ENCODE measurements around the gene TPT1. TPM values are rescaled to one million over a fixed set of nuclear protein-coding genes. Genes with fewer than 3 reads are reported as not detected.
A peak's percentile ranks its signal among the peaks of the same experiment; 100 is the strongest.

Gene TPT1
- total RNA-seq, 1 donor from 2014 or later: 1,641 TPM

DNA sequence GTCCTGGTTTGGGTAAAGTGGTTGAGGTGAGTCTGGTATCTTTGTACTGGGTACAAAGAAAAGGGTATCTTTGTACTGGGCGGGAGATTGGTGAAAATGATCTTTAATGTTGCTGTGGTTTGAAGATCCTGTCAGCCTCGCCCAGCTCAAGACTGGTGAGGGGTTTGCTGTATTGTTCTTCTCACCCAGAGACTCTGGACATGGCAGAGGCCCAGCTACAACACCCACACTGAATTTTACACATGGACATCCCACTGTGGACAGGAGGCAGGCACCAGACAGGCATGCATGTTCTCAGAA lies 42.8 kb downstream of the TPT1 start:
- no peak for DNase-seq (ENCODE audit: low read depth)
- TF ChIP-seq, protein P1, sequence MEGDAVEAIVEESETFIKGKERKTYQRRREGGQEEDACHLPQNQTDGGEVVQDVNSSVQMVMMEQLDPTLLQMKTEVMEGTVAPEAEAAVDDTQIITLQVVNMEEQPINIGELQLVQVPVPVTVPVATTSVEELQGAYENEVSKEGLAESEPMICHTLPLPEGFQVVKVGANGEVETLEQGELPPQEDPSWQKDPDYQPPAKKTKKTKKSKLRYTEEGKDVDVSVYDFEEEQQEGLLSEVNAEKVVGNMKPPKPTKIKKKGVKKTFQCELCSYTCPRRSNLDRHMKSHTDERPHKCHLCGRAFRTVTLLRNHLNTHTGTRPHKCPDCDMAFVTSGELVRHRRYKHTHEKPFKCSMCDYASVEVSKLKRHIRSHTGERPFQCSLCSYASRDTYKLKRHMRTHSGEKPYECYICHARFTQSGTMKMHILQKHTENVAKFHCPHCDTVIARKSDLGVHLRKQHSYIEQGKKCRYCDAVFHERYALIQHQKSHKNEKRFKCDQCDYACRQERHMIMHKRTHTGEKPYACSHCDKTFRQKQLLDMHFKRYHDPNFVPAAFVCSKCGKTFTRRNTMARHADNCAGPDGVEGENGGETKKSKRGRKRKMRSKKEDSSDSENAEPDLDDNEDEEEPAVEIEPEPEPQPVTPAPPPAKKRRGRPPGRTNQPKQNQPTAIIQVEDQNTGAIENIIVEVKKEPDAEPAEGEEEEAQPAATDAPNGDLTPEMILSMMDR (conservative IDR thresholded peaks at IDR 0.05; ENCODE audit: low read depth, low read length): no peak
- no peak overlapping the region for H3K4me3 ChIP-seq (ENCODE audit: low read depth, low read length)

DNA sequence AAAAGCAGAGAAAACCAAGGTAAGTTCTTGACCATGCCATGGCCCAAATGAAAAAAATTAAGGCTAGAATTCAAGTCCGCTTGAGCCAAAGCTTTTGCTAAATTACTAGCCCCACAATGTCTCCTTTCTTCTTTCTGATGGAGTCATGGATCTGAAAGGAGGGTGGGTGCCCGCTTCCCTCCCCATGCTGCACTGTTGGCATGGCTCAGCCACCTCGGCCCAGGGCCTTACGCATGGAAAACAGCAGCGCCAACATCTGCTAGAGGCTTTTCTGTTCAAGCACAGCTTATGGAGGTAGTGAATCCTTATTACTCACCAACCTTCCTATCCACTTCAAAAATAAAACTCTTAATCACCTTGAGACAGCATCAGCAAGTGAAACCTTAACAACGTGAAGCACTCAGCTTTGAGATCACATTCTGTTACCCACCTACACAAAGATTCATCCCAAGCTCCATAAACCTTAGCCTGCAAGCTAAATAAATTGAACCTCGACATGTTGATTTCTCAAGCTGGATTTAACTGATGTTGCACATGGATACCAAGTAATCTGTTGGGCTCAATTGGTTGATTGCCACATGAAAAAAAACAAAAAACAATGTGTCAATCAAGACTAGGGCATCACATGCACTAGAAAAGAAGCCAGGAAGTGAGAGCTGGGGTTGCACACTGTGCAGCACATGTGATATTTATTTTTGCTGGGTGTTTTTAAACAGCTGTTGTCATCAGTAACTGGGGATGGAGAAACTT lies 43.4 kb downstream of the TPT1 start:
- DNase-seq (ENCODE audit: low read depth): no peak
- no peak overlapping the region for H3K4me3 ChIP-seq (ENCODE audit: low read depth, low read length)
- TF ChIP-seq, protein P1 (conservative IDR thresholded peaks at IDR 0.05; ENCODE audit: low read depth, low read length): no peak

DNA sequence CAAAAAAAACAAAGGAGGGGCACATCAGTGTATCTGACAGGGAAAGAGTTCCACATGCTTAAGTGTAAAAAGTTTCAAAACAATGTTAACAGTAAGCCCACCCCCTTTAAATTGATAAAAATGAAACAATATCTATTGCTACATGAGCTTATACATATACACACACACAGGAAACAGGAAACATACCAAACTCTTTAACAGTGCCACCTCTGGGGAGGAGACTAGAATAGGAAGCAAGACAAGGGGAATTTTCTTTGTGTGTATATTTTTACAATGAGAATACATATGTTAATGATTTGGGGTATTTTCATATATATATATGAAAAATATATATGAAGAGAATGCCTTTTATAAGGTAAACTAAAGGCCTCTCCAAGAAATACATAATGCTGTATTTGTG lies 44.7 kb downstream of the TPT1 start:
- no peak overlapping the region for H3K4me3 ChIP-seq (ENCODE audit: low read depth, low read length)
- TF ChIP-seq, protein P1 (conservative IDR thresholded peaks at IDR 0.05; ENCODE audit: low read depth, low read length): no peak
- DNase-seq (ENCODE audit: low read depth): no peak

DNA sequence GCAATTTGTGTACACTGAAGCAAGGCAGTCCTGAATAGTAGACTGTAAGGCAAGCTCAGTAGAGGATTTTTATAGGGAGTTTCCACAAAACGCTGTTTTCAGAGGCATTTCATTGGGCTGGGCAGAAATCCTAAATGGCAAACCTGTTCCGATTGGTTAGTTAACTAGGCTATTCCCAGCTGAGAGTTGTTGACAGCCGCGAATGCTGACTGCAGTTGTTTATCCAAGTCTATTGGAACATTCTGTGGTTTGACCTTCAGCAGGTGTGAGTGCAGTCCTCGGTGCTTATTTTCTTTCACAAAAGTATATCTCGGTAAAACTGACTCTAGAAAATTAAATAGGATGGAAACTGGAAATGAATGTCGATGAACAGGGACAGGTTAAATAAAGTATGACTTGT lies 45.4 kb downstream of the TPT1 start:
- no peak overlapping the region for H3K4me3 ChIP-seq (ENCODE audit: low read depth, low read length)
- peak; percentile 86 for DNase-seq (ENCODE audit: low read depth)
- TF ChIP-seq, protein P1 (conservative IDR thresholded peaks at IDR 0.05; ENCODE audit: low read depth, low read length): no peak

DNA sequence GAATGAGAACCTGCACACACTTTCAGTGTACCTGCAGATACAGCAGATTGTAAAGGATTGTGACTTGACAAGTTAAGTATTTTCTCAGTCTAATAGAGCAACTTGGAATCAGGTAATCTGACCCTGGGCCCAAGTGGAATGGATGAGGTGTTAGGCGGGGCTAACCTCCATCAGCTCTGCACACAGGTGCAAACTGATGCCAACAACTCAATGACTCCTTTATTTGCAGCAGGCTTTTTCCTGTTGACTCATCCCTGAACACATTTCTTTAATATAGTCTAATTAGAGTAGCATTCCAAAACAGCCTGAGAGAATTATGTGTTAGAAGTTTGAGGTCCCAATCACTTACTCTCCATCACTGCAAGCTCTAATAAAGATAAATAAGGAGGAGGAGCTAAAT lies 48.8 kb downstream of the TPT1 start:
- TF ChIP-seq, protein P1 (conservative IDR thresholded peaks at IDR 0.05; ENCODE audit: low read depth, low read length): no peak
- no peak for DNase-seq (ENCODE audit: low read depth)
- no peak overlapping the region for H3K4me3 ChIP-seq (ENCODE audit: low read depth, low read length)

DNA sequence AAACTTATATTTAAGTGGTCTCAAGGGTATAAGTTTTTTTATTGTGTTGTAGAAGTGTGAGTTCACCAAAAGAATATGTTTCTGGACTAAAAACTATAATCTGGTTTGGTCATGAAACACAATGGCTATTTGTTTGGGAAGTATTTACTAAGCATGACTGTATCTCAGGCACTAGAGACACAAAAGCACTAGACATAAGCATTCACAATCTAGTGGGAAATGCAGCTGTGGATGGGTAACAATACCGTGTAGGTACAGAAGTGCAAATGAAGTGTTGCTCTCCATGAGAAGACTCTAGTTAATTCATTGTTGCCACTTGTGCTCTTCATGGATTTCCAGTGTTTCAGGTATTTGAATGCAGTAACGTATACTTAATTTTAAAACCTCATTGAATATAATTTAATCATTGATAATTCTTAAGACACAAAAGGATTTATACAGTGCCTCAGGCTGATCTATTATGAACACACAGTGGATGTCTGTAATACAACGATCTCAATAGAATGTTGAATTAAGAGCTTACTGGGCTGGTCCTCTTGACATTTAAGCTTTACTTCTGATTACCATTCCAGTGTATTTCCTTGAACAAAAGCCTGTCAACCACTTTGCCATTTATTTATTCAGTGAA lies 50.9 kb downstream of the TPT1 start:
- TF ChIP-seq, protein P1 (conservative IDR thresholded peaks at IDR 0.05; ENCODE audit: low read depth, low read length): no peak
- no peak for DNase-seq (ENCODE audit: low read depth)
- no peak overlapping the region for H3K4me3 ChIP-seq (ENCODE audit: low read depth, low read length)

Other genes with a start within 250 kb of the TPT1 start
- 35.2 and 47.9 TPM in 2 replicates for gene GTF2F2, start 220.7 kb downstream of the TPT1 start, total RNA-seq
- gene KCTD4, start 140.1 kb downstream of the TPT1 start, total RNA-seq: 0.22 and 0.63 TPM in 2 replicates
- gene SLC25A30, start 77.2 kb upstream of the TPT1 start, total RNA-seq: 4.7 and 5.6 TPM in 2 replicates
- 13.3 and 15.6 TPM in 2 replicates for gene COG3, start 123.8 kb upstream of the TPT1 start, total RNA-seq

All from epithelial cell of proximal tubule (primary cell).